ENCODE measurements around the gene USP40.

DNA sequence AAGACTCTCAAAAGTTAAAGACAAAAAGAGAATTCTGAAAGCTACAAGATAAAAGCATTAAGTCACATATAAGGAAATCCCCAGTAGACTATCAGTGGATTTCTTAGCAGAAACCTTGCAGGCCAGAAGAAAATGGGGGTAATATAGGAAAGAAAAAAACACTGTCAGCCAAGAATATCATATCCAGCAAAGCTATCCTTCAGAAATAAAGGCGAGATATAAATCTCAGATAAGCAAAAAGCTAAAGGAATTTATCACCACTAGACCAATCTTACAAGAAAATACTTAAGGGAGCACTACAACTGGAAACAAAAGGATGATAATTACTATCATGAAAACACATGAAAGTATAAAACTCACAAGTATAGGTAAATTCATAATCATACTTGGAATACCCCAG lies 63.1 kb downstream of the USP40 start:
- TF ChIP-seq, protein P1, sequence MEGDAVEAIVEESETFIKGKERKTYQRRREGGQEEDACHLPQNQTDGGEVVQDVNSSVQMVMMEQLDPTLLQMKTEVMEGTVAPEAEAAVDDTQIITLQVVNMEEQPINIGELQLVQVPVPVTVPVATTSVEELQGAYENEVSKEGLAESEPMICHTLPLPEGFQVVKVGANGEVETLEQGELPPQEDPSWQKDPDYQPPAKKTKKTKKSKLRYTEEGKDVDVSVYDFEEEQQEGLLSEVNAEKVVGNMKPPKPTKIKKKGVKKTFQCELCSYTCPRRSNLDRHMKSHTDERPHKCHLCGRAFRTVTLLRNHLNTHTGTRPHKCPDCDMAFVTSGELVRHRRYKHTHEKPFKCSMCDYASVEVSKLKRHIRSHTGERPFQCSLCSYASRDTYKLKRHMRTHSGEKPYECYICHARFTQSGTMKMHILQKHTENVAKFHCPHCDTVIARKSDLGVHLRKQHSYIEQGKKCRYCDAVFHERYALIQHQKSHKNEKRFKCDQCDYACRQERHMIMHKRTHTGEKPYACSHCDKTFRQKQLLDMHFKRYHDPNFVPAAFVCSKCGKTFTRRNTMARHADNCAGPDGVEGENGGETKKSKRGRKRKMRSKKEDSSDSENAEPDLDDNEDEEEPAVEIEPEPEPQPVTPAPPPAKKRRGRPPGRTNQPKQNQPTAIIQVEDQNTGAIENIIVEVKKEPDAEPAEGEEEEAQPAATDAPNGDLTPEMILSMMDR (IDR thresholded peaks at IDR 0.05) = no peak
- TF ChIP-seq ETV6 (CRISPR knock-in tag; IDR thresholded peaks at IDR 0.05) = no peak
- no peak for TF ChIP-seq CBFB (CRISPR knock-in tag; IDR thresholded peaks at IDR 0.05; ENCODE audit: low read depth)
- no peak for TF ChIP-seq SMAD3 (CRISPR knock-in tag; IDR thresholded peaks at IDR 0.05; ENCODE audit: borderline replicate concordance)
- TF ChIP-seq NFE2L1 (CRISPR knock-in tag; IDR thresholded peaks at IDR 0.05) = no peak
- TF ChIP-seq, protein P2, sequence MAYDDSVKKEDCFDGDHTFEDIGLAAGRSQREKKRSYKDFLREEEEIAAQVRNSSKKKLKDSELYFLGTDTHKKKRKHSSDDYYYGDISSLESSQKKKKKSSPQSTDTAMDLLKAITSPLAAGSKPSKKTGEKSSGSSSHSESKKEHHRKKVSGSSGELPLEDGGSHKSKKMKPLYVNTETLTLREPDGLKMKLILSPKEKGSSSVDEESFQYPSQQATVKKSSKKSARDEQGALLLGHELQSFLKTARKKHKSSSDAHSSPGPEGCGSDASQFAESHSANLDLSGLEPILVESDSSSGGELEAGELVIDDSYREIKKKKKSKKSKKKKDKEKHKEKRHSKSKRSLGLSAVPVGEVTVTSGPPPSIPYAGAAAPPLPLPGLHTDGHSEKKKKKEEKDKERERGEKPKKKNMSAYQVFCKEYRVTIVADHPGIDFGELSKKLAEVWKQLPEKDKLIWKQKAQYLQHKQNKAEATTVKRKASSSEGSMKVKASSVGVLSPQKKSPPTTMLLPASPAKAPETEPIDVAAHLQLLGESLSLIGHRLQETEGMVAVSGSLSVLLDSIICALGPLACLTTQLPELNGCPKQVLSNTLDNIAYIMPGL (CRISPR knock-in tag; IDR thresholded peaks at IDR 0.05) = no peak
